Stimulated activated CD4-positive, alpha-beta T cell treated with anti-CD3 and anti-CD28 coated beads, Interleukin-2, amount 100 ng/mL, for 24 hours (primary cell): ENCODE results near the gene AKAP13.
A peak's percentile ranks its signal among the peaks of the same experiment; 100 is the strongest.

Experiments
- DNase-seq, 2 donors: peaks; one replicate each; pipeline ENCODE4 v3.0.0-alpha.2; 2020

AKAP13 gene

GRCh38 chr15:85580879-85581278, 200.5 kb downstream of the AKAP13 start:
- DNase-seq: peak; percentile 36 to 49

- DNase-seq: peak in 1 of 2 donors; percentile 30
Observed at GRCh38 chr15:85581495-85581894, 201.1 kb downstream of the AKAP13 start.

DNA sequence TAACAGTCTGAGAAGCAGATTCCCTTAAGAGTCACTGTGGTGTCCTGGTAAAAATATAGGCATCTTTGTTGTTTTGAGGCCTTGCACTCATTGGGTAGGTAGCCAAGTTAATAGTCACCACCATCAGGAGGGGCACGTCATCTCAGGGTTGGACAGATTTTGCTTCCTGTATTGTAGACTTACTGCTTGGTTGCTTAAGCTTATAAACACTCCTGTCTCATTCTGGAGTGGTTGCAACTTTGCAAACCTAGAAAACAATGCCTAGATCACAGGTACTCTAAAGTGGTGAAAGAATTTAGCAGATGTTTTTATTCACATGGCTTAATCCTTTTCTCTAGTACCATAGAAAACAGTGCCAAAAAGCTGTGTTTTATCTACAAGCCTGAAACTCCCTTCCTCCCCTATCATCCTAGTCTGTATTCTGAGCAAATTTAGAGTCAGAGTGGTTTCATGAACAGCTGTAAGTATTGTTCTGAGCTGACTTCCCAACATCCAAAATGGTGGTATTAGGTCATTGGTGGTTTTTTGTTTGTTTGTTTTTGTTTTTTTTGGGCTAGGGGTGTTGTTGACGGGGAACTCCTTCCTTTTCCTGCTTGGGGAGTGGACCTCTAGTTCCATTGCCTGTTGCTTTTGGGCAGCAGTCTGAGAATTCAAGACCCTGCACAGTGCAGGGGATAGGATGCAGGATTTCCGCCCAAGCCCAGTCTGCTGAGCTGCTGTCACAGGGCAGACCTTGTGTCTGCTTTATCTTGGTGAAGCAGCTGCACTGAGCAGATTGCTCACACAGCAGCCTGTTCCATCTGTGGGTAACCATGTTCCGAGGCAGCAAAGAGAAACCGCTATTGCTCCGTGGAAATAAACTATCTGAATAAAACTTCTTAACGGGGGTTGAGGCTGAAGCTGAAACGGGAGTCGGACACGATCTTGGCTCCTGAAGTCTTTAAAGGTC, 202.0 kb downstream of the AKAP13 start:
- DNase-seq: peak; percentile 46 to 53

DNA sequence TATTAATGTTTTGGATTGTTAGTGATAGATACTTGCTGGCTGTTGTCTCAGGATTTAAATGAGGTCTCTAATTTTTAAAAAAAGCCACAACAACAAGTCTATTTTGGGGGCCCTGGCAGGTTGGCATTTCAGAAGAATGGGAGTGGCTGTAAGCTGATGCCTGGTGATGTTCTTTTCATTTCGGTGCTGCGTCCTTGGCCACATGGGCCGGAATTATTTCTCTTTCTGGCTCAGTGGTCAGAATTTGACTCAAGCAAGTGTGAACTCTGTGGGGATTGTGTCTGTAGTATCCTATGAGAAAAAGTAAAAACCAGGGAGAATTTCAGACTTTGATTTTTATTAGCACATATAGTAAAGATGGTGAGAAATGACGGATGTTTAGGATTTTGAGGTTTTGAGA, 203.0 kb downstream of the AKAP13 start:
- DNase-seq: no peak

GRCh38 chr15:85583923-85584390, 203.6 kb downstream of the AKAP13 start:
- DNase-seq: peak in 1 of 2 donors; percentile 45

DNA sequence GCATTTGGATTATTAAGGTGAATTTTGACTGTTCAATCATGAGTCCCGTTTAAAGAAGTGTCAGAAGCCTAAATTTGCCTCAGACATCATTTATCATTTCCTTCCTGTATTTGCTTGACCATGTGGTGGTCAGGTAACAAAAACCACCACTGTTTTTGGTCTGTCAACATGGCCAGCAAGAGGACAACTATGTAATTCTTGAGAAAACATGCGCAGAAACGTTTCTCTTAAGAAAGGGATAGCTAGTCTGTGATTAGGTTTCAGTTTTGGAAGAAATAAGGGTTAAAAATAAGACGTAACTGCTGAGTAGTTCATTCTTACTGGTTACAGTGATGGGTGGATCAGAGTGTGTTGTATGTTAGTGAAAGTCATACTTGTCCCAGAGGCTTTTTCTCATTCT, 204.5 kb downstream of the AKAP13 start:
- DNase-seq: no peak

GRCh38 chr15:85586196-85586595, 205.8 kb downstream of the AKAP13 start:
- peak in 1 of 2 donors; percentile 26 for DNase-seq

GRCh38 chr15:85587707-85588411, 207.5 kb downstream of the AKAP13 start:
- DNase-seq: no peak

GRCh38 chr15:85588677-85589076, 208.3 kb downstream of the AKAP13 start:
- no peak for DNase-seq

GRCh38 chr15:85589851-85590250, 209.4 kb downstream of the AKAP13 start:
- DNase-seq: no peak

GRCh38 chr15:85591622-85592021, 211.2 kb downstream of the AKAP13 start:
- DNase-seq: no peak

DNA sequence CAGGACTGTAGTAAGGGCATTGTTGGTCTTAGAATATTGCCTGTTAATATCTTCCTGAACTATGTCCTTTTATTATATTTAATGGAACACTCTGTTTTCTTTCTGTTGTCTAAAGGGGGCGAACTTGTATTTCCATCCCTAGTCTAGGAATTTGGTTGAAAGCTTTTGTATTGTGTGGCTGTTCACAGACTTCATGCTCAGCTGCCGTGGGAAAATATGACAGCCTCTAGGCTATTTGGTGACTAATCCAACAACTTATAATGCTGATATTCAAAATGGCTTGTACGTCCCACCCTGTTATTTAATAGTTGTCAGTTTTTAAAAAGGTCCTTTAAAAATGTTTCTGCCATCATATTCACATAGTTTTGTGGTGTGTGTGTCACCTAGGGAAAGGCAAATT, 211.7 kb downstream of the AKAP13 start:
- no peak for DNase-seq

- DNase-seq: no peak
Observed at GRCh38 chr15:85593809-85594445, 213.5 kb downstream of the AKAP13 start.

- no peak for DNase-seq
Observed at GRCh38 chr15:85595804-85596536, 215.6 kb downstream of the AKAP13 start.

GRCh38 chr15:85597155-85597815, 216.9 kb downstream of the AKAP13 start:
- DNase-seq: no peak

DNA sequence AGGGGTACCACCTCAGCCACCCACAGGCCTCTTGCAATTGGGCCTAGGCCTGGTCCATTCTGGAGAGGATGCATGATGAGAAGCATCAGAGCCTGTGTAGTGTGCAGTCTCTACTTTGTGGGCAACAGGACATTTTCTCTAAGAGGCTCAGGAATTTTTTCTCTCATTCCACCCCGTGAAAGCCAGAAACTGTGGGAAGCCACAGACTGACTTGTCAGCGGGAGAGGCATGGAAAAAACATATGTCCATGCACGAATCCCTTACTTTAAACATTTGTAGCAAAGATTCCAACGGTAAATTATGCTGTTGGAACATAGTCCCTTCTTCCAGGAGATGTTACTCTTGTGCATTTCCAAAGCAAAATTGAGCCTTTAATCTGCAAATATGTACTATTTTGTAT, 217.8 kb downstream of the AKAP13 start:
- DNase-seq: no peak

DNA sequence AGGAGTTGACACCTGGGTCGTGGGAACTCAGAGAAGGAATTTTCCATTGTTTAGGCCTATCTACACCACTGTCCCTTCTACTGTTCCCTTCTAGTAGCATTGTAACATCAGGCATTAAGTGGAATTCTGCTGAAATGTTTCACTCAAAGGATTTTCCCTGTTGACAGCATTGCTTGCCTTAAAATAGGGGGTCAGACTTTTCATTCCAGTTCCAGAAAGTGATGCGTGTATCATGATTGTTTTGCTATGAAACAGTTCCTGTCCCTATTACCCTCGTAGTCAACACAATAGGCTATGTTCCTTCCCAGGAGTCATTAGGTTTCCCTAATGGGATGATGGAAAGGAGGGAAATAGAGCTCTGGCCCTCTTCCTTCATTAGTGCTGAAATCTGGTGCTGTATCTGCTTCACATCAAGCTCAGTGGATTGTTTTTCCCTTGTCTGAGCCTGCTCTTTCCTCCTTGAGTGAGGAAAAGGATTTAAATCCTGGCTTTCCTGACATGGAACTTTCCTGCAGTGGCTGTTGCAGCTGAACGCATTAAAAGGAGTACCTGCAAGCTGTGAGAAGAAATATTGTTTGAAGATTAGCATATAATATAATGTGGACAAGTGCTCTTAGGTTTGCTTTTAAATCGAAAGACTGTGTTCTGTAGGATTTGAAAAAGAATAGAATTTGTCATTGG, 218.5 kb downstream of the AKAP13 start:
- no peak for DNase-seq

GRCh38 chr15:85600001-85600400, 219.6 kb downstream of the AKAP13 start:
- no peak for DNase-seq

DNA sequence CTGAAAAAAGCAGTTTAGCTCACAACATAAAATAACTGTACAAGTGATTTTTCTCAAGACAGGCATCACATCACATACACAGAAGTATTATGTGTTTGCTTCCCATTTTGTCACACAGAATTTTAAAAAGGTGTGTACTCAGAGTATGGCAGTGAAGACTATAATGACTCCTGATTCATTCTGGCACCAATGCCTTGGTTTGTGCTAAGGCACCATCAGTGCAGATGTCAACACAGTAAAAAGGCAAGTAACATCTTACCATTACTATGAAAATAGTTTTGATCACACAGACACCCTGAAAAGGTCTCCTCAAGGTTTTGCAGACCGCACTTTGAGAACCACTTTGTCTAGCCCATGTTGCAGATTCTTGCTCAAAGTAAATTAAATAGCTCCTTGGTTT, 222.8 kb downstream of the AKAP13 start:
- no peak for DNase-seq

DNA sequence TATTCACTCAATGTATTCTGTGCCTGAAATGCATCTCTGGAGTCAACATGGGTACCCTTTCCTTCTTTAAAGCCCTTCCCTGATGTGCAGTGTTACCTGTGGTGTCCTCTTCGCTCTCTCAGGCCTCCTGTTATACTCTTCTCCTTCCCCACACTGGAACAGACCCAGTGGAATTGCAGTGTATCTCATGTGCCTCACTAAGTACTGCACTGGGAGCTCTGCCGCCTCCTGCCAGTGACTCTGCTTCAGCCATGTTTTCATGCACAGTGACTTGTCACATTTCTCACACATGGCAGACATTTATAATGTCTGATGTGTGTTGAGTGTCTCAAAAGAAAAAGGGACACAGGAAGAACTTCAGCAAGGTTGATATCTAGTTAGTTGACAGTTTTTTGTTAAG, 223.3 kb downstream of the AKAP13 start:
- no peak for DNase-seq

- no peak for DNase-seq
Observed at GRCh38 chr15:85604194-85604593, 223.8 kb downstream of the AKAP13 start.

DNA sequence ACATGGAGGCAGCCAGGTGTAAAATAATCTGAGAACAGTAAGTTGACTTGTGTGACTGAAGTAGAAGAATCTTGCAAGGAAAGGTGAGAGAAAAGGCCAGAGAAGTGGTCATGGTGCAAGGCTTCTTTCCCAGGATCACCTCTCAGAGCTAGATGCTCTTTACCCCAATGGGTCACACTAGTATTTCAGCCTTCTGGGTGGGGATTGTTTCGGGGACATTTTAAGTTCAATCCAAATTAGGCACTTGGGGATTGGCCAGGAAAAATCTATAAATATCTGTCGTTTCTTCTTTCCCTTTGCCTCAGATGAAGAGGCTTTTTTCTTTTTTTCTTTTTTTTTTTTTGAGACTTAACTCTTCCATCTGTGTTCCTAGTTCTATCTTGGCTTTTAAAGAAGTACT, 226.3 kb downstream of the AKAP13 start:
- DNase-seq: no peak
